ENCODE data around the gene PON3. TPM values are rescaled to one million over a fixed set of nuclear protein-coding genes. Genes with fewer than 3 reads are reported as not detected.

PON3 gene
- total RNA-seq, 1 experiment from 2014 or later, result not detected

GRCh38 chr7:95391761-95392160 is 4.4 kb downstream of the PON3 start:
- DNase-seq, result no peak

More at GRCh38 chr7:95391761-95392160, 4.4 kb downstream of the PON3 start:
- H3K27me3 ChIP-seq (ENCODE audit: insufficient read depth, low read length), result no peaks in the 10 kb centered on the region
- Mint-ChIP-seq H3K4me3 (no peak overlapping the region), H3K36me3 (ENCODE audit: insufficient read depth in 1 of 3, low read depth in 3 of 3) (no peaks in the 10 kb centered on the region; a peak in 1 of 7 replicates), H3K9me3 (peaks cover 7 to 9% of the 10 kb centered on the region in 2 experiments), H3K4me1 (peaks cover 2 to 4% of the 10 kb centered on the region in 2 experiments; a peak in 1 of 4 replicates), H3K27me3 (ENCODE audit: low read depth) (no peaks in the 10 kb centered on the region), H3K27ac (no peak overlapping the region)
- no peak overlapping the region for H3K9ac ChIP-seq (ENCODE audit: extremely low read depth, insufficient read length, low read length)
- no peak overlapping the region for H2AFZ ChIP-seq (ENCODE audit: low read length)
- H4K20me1 ChIP-seq (ENCODE audit: control insufficient read depth, insufficient read depth, insufficient read length), result no peaks in the 10 kb centered on the region
- no peak overlapping the region for H3K14ac ChIP-seq (ENCODE audit: insufficient read depth, low read length)
- H4K91ac ChIP-seq (ENCODE audit: insufficient read length, low read depth, low read length), result no peak overlapping the region
- H3K4ac ChIP-seq (ENCODE audit: low read depth, low read length), result no peak overlapping the region
- no peak for TF ChIP-seq CTCF (conservative IDR thresholded peaks at IDR 0.05)
- no peaks in the 10 kb centered on the region for H3K9me3 ChIP-seq (ENCODE audit: control insufficient read depth, low read depth, low read length)
- no peaks in the 10 kb centered on the region for H3K23me2 ChIP-seq (ENCODE audit: insufficient read length, low read depth, low read length, poor library complexity, severe bottlenecking)
- H4K8ac ChIP-seq (replicated peaks; ENCODE audit: insufficient read length, low read depth, low read length), result no peak overlapping the region
- H3K4me2 ChIP-seq (ENCODE audit: insufficient read depth, insufficient read length, low read length), result no peak overlapping the region
- no peak overlapping the region for H2BK12ac ChIP-seq (ENCODE audit: insufficient read length, low read depth, low read length)
- no CpG with 5 or more reads among the region's 2 CpGs for WGBS (ENCODE audit: extremely low coverage, insufficient read length, low lambda C conversion rate)
- H2BK120ac ChIP-seq (ENCODE audit: low read depth, low read length, poor library complexity, severe bottlenecking), result no peak overlapping the region
- no peaks in the 10 kb centered on the region for H3K79me2 ChIP-seq (ENCODE audit: insufficient read depth, low read length)
- no peak overlapping the region for H3K18ac ChIP-seq (ENCODE audit: insufficient read length, low read depth, low read length)
- H2BK15ac ChIP-seq (ENCODE audit: low read depth, low read length), result no peak overlapping the region
- no peak overlapping the region for H3T11ph ChIP-seq (ENCODE audit: low read length)
- H3K56ac ChIP-seq (ENCODE audit: insufficient read length, low read depth, low read length), result no peak overlapping the region
- no peak overlapping the region for H3K23ac ChIP-seq (ENCODE audit: insufficient read length, low read depth, low read length)
- no peaks in the 10 kb centered on the region for H3K4me1 ChIP-seq (ENCODE audit: insufficient read depth, low read length)
- no peaks in the 10 kb centered on the region for H3K79me1 ChIP-seq (ENCODE audit: insufficient read depth, low read depth, low read length, poor library complexity, severe bottlenecking)
- H2BK20ac ChIP-seq (ENCODE audit: low read depth, low read length, poor library complexity, severe bottlenecking), result no peak overlapping the region
- no peak overlapping the region for H4K5ac ChIP-seq (ENCODE audit: insufficient read length, low read depth, low read length)
- H2BK5ac ChIP-seq (ENCODE audit: insufficient read length, low read length), result no peak overlapping the region
- H2AK5ac ChIP-seq (ENCODE audit: insufficient read length, low read length), result no peak overlapping the region
- H3K27ac ChIP-seq (ENCODE audit: insufficient read length, low read depth, low read length), result no peak overlapping the region
